CD4-positive, CD25-positive, alpha-beta regulatory T cell (primary cell): ENCODE data around the gene CCR2. TPM values are rescaled to one million over a fixed set of nuclear protein-coding genes. Genes with fewer than 3 reads are reported as not detected.
"Not testable (repeated sequence)": the region's sequence is repeated elsewhere in the genome, so short reads cannot be mapped to it uniquely, and the experiment has no call there.

ENCODE experiments used
- ATAC-seq, 2 donors: fragments of 150-1000 bp; cut with Tn5 transposase; one replicate each; pipeline ENCODE4 v1.10.0; 2021; ENCODE audit warnings: low read depth in 2 of 2, moderate number of reproducible peaks in 2 of 2, moderate library complexity in 1 of 2
- DNase-seq, 3 donors: peaks; one replicate each; pipeline versions ENCODE4 v3.0.0 to v3.0.0-alpha.2; 2012 to 2022; ENCODE audit warnings: mixed read lengths in 1 of 3
- H3K27ac ChIP-seq: one replicate; pipeline ENCODE4 v1.7.0; 2013; ENCODE audit warnings: mild to moderate bottlenecking, low read length; ENCODE audit not compliant: insufficient read depth, poor library complexity, severe bottlenecking
- H3K27me3 ChIP-seq: one replicate; pipeline ENCODE4 v1.7.0; 2013; ENCODE audit warnings: low read length; ENCODE audit not compliant: control insufficient read depth, insufficient read depth
- H3K36me3 ChIP-seq: one replicate; pipeline ENCODE4 v1.7.0; 2013; ENCODE audit warnings: mild to moderate bottlenecking, low read length, moderate library complexity; ENCODE audit not compliant: control insufficient read depth, insufficient read depth
- H3K4me1 ChIP-seq: 2 replicates; pipeline ENCODE4 v1.7.0; 2013; ENCODE audit warnings: mild to moderate bottlenecking, low read length; ENCODE audit not compliant: insufficient read depth, control insufficient read depth, poor library complexity, severe bottlenecking
- H3K4me3 ChIP-seq: one replicate; pipeline ENCODE4 v1.7.0; 2013; ENCODE audit warnings: low read depth, mild to moderate bottlenecking, low read length, moderate library complexity
- H3K9me3 ChIP-seq, 2 experiments: 1 replicate in 1 of 2; 2 replicates in 1 of 2; pipeline ENCODE4 v1.7.0; 2013; ENCODE audit warnings: low read length in 2 of 2, mild to moderate bottlenecking in 1 of 2, moderate library complexity in 1 of 2; ENCODE audit not compliant: control insufficient read depth in 2 of 2
- H3K27ac Mint-ChIP-seq, 3 donors: one replicate each; pipeline ENCODE4 v1.8.0; 2020 to 2022; ENCODE audit warnings: mild to moderate bottlenecking in 3 of 3, mixed read lengths in 3 of 3, moderate library complexity in 2 of 3
- H3K27me3 Mint-ChIP-seq: one replicate; pipeline ENCODE4 v1.8.0; 2022; ENCODE audit warnings: mild to moderate bottlenecking, mixed read lengths
- H3K36me3 Mint-ChIP-seq: one replicate; pipeline ENCODE4 v1.8.0; 2020; ENCODE audit warnings: mixed read lengths
- H3K4me1 Mint-ChIP-seq, 4 donors: one replicate each; pipeline ENCODE4 v1.8.0; 2020 to 2022; ENCODE audit warnings: mixed read lengths in 4 of 4, mild to moderate bottlenecking in 1 of 4
- H3K4me3 Mint-ChIP-seq, 4 donors: one replicate each; pipeline ENCODE4 v1.8.0; 2020 to 2022; ENCODE audit warnings: mild to moderate bottlenecking in 4 of 4, mixed read lengths in 4 of 4, moderate library complexity in 3 of 4
- H3K9me3 Mint-ChIP-seq, 7 donors: one replicate each; pipeline ENCODE4 v1.8.0; 2020 to 2022; ENCODE audit warnings: mixed read lengths in 7 of 7, mild to moderate bottlenecking in 3 of 7, moderate library complexity in 2 of 7
- polyA plus RNA-seq, 4 donors: library from polyadenylated mRNA; unstranded; fragments of 300-500 nt; fragmentation: Illumina TruSeq; gene quantifications; one replicate each; pipeline ENCODE4 v1.2.3, GENCODE V29; 2021
- total RNA-seq: library from RNA; stranded (reverse); gene quantifications from one replicate; pipeline ENCODE4 v1.2.3, GENCODE V29; 2022

CCR2 gene
- total and polyA plus RNA-seq, 5 donors from 2014 or later = 9.5 to 25.6 (median 16.0) TPM

GRCh38 chr3:46381625-46382024 lies 27.7 kb downstream of the CCR2 start:
- peaks cover 17% of the 10 kb centered on the region for H3K4me1 ChIP-seq
- Mint-ChIP-seq H3K27ac (no peak overlapping the region), H3K4me1 (peaks cover 13 to 35% (median 17%) of the 10 kb centered on the region in 4 donors)

GRCh38 chr3:46383211-46383950 lies 29.5 kb downstream of the CCR2 start:
- Mint-ChIP-seq H3K4me3 (peak overlapping the region in 1 of 4 donors; percentile 1), H3K27me3 (no peaks in the 10 kb centered on the region), H3K4me1 (peaks cover 9 to 27% (median 14%) of the 10 kb centered on the region in 4 donors), H3K9me3 (no peaks in the 10 kb centered on the region), H3K36me3 (no peaks in the 10 kb centered on the region), H3K27ac (no peak overlapping the region)
- no peaks in the 10 kb centered on the region for H3K36me3 ChIP-seq
- H3K4me3 ChIP-seq = no peak overlapping the region
- H3K27me3 ChIP-seq = no peaks in the 10 kb centered on the region
- DNase-seq (peak in 1 of 3 donors; percentile 25), ATAC-seq (no peak)
- H3K4me1 ChIP-seq = peaks cover 17% of the 10 kb centered on the region
- H3K27ac ChIP-seq = no peak overlapping the region
- no peaks in the 10 kb centered on the region for H3K9me3 ChIP-seq

More at GRCh38 chr3:46381625-46382024, 27.7 kb downstream of the CCR2 start:
- H3K36me3 ChIP-seq = no peaks in the 10 kb centered on the region
- no peak overlapping the region for H3K27ac ChIP-seq
- Mint-ChIP-seq H3K4me3 (no peak overlapping the region), H3K9me3 (no peaks in the 10 kb centered on the region), H3K36me3 (no peaks in the 10 kb centered on the region), H3K27me3 (no peaks in the 10 kb centered on the region)
- no peaks in the 10 kb centered on the region for H3K27me3 ChIP-seq
- H3K9me3 ChIP-seq = no peaks in the 10 kb centered on the region
- ATAC-seq (no peak), DNase-seq (no peak)
- no peak overlapping the region for H3K4me3 ChIP-seq

- Histone ChIP-seq H3K4me1 (peaks cover 17% of the 10 kb centered on the region), H3K9me3 (no peaks in the 10 kb centered on the region), H3K27ac (no peak overlapping the region), H3K27me3 (no peaks in the 10 kb centered on the region), H3K4me3 (no peak overlapping the region), H3K36me3 (no peaks in the 10 kb centered on the region)
- Mint-ChIP-seq H3K4me1 (peaks cover 7 to 26% (median 13%) of the 10 kb centered on the region in 4 donors), H3K27me3 (no peaks in the 10 kb centered on the region), H3K4me3 (peak overlapping the region in 1 of 4 donors; percentile 1), H3K36me3 (no peaks in the 10 kb centered on the region), H3K27ac (no peak overlapping the region), H3K9me3 (no peaks in the 10 kb centered on the region)
- ATAC-seq = no peak
- peak in 1 of 3 donors; percentile 35 for DNase-seq
These were observed 30.0 kb downstream of the CCR2 start for GRCh38 chr3:46383951-46384330.

- Mint-ChIP-seq H3K27me3 (no peaks in the 10 kb centered on the region), H3K4me1 (peaks cover 2 to 17% (median 10%) of the 10 kb centered on the region in 4 donors), H3K36me3 (no peaks in the 10 kb centered on the region), H3K9me3 (no peaks in the 10 kb centered on the region), H3K27ac (no peak overlapping the region), H3K4me3 (no peak overlapping the region)
- Histone ChIP-seq H3K9me3 (no peaks in the 10 kb centered on the region), H3K4me1 (peaks cover 8% of the 10 kb centered on the region), H3K36me3 (no peaks in the 10 kb centered on the region), H3K4me3 (no peak overlapping the region), H3K27ac (no peak overlapping the region), H3K27me3 (no peaks in the 10 kb centered on the region)
- no peak for DNase-seq
- no peak for ATAC-seq
These were observed 32.3 kb downstream of the CCR2 start for GRCh38 chr3:46386205-46386604.

GRCh38 chr3:46388847-46389246 lies 34.9 kb downstream of the CCR2 start:
- not testable (repeated sequence) for H3K4me3 ChIP-seq, H3K4me1 ChIP-seq, H3K36me3 Mint-ChIP-seq, H3K4me1 Mint-ChIP-seq, H3K27me3 Mint-ChIP-seq, H3K27me3 ChIP-seq, ATAC-seq, H3K27ac ChIP-seq, H3K9me3 Mint-ChIP-seq, H3K36me3 ChIP-seq, DNase-seq, H3K4me3 Mint-ChIP-seq, H3K27ac Mint-ChIP-seq, H3K9me3 ChIP-seq

GRCh38 chr3:46389306-46389705 lies 35.4 kb downstream of the CCR2 start:
- no peak for DNase-seq
- Mint-ChIP-seq H3K36me3 (no peaks in the 10 kb centered on the region), H3K27me3 (no peaks in the 10 kb centered on the region), H3K9me3 (no peaks in the 10 kb centered on the region), H3K4me3 (no peak overlapping the region), H3K27ac (no peak overlapping the region), H3K4me1 (peaks cover 0 to 6% (median 2%) of the 10 kb centered on the region in 4 donors)
- no peaks in the 10 kb centered on the region for H3K9me3 ChIP-seq
- H3K4me3 ChIP-seq = no peak overlapping the region
- no peak overlapping the region for H3K27ac ChIP-seq
- no peak for ATAC-seq
- no peaks in the 10 kb centered on the region for H3K4me1 ChIP-seq
- no peaks in the 10 kb centered on the region for H3K36me3 ChIP-seq
- H3K27me3 ChIP-seq = no peaks in the 10 kb centered on the region

- not testable (repeated sequence) for H3K4me1 Mint-ChIP-seq, H3K4me3 Mint-ChIP-seq, H3K4me1 ChIP-seq, H3K4me3 ChIP-seq, H3K27ac ChIP-seq, H3K36me3 ChIP-seq, H3K36me3 Mint-ChIP-seq, H3K9me3 Mint-ChIP-seq, H3K27me3 ChIP-seq, H3K9me3 ChIP-seq, H3K27me3 Mint-ChIP-seq, H3K27ac Mint-ChIP-seq, DNase-seq, ATAC-seq
These were observed 37.6 kb downstream of the CCR2 start for GRCh38 chr3:46391526-46391925.

- no peak for DNase-seq
- ATAC-seq = no peak
- Histone ChIP-seq H3K4me1 (no peaks in the 10 kb centered on the region), H3K9me3 (no peaks in the 10 kb centered on the region), H3K27ac (no peak overlapping the region), H3K4me3 (no peak overlapping the region), H3K27me3 (no peaks in the 10 kb centered on the region), H3K36me3 (no peaks in the 10 kb centered on the region)
- Mint-ChIP-seq H3K4me1 (peaks cover 0 to 2% (median 0%) of the 10 kb centered on the region in 4 donors), H3K36me3 (no peaks in the 10 kb centered on the region), H3K27ac (no peak overlapping the region), H3K4me3 (no peak overlapping the region), H3K9me3 (no peaks in the 10 kb centered on the region), H3K27me3 (no peaks in the 10 kb centered on the region)
These were observed 39.1 kb downstream of the CCR2 start for GRCh38 chr3:46393011-46393410.
